ENCODE measurements around the gene ATF7IP2. TPM values are rescaled to one million over a fixed set of nuclear protein-coding genes. Genes with fewer than 3 reads are reported as not detected.

ATF7IP2 gene
- total and polyA plus RNA-seq, 9 of the 15 experiments (the other 6 are each of a cell fraction or from before 2014, with no cell fraction given), result 131 to 515 (median 196) TPM

DNA sequence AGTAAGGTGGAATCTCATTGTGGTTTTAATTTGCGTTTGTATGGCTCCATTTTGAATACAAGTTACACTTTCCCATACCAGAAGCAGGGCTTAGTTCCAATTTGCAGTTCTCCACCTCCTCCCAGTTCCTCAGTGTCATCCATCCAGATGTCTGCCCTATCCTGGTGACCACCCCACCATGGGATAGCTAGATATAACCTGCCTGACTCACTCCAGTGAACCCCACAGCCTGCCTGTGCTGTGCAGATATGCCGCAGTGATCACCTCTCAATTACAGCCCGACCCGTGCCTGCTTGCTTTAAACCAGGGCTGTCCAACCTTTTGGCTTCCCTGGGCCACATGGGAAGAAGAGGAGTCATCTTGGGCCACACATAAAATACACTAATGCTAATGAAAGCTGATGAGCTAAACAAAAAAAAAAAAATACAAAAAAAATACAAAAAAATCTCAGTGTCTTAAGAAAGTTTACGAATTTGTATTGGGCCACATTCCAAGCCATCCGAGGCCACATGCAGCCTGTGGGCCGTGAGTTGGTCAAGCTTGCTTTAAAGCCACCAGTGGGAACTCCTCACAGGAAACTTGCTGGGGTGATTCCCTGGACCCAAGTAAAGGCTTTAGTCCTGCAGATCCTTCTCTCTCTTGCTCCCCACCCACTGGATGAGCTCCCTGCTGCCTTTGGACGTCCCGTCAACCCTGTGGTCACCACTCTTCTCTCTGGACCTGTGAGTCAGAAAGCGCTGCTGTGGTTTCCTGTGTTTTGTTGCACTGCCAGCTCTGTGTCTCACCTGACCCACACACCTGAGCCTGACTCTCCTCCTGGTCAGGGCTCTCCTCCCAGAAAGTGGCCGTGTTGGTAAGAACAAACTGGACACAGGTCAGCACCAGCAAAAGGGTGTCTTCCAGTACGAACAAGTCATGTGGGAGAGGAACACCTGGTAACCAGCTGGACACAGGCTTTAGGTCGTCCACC, 111.6 kb downstream of the ATF7IP2 start (continued):
- TF ChIP-seq RAD21 (CRISPR knock-in tag; conservative IDR thresholded peaks at IDR 0.05 in 1 of 2, IDR thresholded peaks at IDR 0.05 in 1 of 2), result no peak
- no peak for TF ChIP-seq ZNF431 (CRISPR knock-in tag; IDR thresholded peaks at IDR 0.05)
- TF ChIP-seq XRCC4 (IDR thresholded peaks at IDR 0.05; ENCODE audit: extremely low read depth, insufficient read depth, insufficient read length), result no peak
- TF ChIP-seq, protein P1, sequence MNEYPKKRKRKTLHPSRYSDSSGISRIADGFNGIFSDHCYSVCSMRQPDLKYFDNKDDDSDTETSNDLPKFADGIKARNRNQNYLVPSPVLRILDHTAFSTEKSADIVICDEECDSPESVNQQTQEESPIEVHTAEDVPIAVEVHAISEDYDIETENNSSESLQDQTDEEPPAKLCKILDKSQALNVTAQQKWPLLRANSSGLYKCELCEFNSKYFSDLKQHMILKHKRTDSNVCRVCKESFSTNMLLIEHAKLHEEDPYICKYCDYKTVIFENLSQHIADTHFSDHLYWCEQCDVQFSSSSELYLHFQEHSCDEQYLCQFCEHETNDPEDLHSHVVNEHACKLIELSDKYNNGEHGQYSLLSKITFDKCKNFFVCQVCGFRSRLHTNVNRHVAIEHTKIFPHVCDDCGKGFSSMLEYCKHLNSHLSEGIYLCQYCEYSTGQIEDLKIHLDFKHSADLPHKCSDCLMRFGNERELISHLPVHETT (CRISPR knock-in tag; conservative IDR thresholded peaks at IDR 0.05 in 1 of 2, IDR thresholded peaks at IDR 0.05 in 1 of 2), result peak in 1 of 2 experiments; percentile 49; a peak in 1 of 4 replicates
- TF ChIP-seq PHB2 (IDR thresholded peaks at IDR 0.05; ENCODE audit: low read depth), result peak; percentile 95
- no peak for TF ChIP-seq POLR3A (IDR thresholded peaks at IDR 0.05; ENCODE audit: borderline replicate concordance, extremely low read depth, insufficient read depth, insufficient read length)
- TF ChIP-seq RFX1 (IDR thresholded peaks at IDR 0.05), result no peak
- TF ChIP-seq SAP30 (IDR thresholded peaks at IDR 0.05; ENCODE audit: borderline replicate concordance, insufficient read depth, low read depth, low read length, poor library complexity, severe bottlenecking), result no peak
- TF ChIP-seq, protein P2, sequence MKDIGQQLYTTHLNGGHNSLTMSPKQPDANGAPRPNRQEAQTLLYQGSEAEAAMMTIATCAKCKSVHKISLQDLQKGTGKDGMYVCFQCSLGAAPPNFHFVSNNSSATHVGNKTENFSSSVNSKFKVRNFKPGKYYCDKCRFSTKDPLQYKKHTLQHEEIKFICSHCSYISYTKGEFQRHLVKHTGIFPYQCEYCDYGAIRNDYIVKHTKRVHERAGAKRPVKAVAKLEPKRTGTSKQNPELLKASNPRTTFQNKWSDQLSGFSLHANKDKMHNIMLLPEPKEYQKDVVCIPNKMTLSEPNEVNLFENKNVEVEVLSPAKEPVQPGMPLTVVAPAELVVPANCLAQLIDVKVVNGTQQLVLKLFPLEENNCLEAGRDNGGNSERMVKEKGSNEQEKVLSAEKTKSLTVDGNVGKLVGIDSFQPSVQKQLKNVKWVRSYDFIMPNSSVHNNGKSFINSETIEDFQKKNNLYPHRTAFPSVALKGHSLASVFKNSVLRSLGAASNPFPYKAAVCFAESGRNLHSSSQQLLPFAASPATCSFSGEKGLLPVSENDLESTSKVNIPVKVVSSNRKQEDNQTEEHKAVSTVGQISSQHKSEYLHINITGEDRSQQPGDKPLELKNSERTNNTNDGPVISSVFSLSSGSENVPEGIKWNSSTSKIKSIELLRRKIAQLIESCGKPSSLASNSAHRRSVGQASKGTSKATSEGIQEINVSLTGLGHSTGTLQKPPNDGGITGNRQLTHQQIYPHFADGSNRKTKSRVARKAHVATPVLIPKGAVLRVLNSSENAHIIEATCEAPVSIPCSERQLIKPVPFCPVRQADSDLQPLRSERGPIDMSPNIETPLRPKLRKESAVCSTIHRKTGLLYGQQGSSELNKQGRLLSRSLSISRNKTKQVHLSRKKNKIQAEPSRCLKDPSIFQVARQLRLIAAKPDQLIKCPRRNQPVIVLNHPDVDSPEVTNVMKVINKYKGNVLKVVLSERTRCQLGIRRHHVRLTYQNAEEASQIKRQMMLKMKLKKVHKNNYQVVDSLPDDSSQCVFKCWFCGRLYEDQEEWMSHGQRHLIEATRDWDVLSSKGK (CRISPR knock-in tag; IDR thresholded peaks at IDR 0.05), result no peak
- TF ChIP-seq MLLT1 (IDR thresholded peaks at IDR 0.05), result peak in 1 of 2 experiments; percentile 24; a peak in 1 of 4 replicates
- peak; percentile 17 for TF ChIP-seq FOS (IDR thresholded peaks at IDR 0.05; ENCODE audit: extremely low read depth, insufficient read length)
- peak; percentile 58; the same call in 1 of the 2 replicates for TF ChIP-seq MECOM (CRISPR knock-in tag; IDR thresholded peaks at IDR 0.05)
- peak; percentile 44; the same call in 1 of the 2 replicates for TF ChIP-seq RNF2 (IDR thresholded peaks at IDR 0.05)
- peak; percentile 70; the same call in 1 of the 2 replicates for TF ChIP-seq KHSRP (IDR thresholded peaks at IDR 0.05)
- peak; percentile 95 for TF ChIP-seq DPF2 (IDR thresholded peaks at IDR 0.05)
- peak; percentile 72 for TF ChIP-seq NCOA2 (IDR thresholded peaks at IDR 0.05; ENCODE audit: partially characterized antibody in 2 of 2)
- TF ChIP-seq ZNF146 (CRISPR knock-in tag; IDR thresholded peaks at IDR 0.05; ENCODE audit: unreplicated experiment), result no peak
- TF ChIP-seq, protein P3, sequence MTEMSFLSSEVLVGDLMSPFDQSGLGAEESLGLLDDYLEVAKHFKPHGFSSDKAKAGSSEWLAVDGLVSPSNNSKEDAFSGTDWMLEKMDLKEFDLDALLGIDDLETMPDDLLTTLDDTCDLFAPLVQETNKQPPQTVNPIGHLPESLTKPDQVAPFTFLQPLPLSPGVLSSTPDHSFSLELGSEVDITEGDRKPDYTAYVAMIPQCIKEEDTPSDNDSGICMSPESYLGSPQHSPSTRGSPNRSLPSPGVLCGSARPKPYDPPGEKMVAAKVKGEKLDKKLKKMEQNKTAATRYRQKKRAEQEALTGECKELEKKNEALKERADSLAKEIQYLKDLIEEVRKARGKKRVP (CRISPR knock-in tag; IDR thresholded peaks at IDR 0.05), result 0 out of 2 replicates have a peak, but pooled peaks have one; percentile 44
- TF ChIP-seq LEF1 (IDR thresholded peaks at IDR 0.05), result peak; percentile 68; the same call in 1 of the 2 replicates
